Measurements from ENCODE around the gene ARHGEF17. TPM values are rescaled to one million over a fixed set of nuclear protein-coding genes. Genes with fewer than 3 reads are reported as not detected.
"Not testable (repeated sequence)": the region's sequence is repeated elsewhere in the genome, so short reads cannot be mapped to it uniquely, and the experiment has no call there.

Gene ARHGEF17
- total and polyA plus RNA-seq, 4 experiments from 2014 or later = 0.23 TPM; not detected in 3

DNA sequence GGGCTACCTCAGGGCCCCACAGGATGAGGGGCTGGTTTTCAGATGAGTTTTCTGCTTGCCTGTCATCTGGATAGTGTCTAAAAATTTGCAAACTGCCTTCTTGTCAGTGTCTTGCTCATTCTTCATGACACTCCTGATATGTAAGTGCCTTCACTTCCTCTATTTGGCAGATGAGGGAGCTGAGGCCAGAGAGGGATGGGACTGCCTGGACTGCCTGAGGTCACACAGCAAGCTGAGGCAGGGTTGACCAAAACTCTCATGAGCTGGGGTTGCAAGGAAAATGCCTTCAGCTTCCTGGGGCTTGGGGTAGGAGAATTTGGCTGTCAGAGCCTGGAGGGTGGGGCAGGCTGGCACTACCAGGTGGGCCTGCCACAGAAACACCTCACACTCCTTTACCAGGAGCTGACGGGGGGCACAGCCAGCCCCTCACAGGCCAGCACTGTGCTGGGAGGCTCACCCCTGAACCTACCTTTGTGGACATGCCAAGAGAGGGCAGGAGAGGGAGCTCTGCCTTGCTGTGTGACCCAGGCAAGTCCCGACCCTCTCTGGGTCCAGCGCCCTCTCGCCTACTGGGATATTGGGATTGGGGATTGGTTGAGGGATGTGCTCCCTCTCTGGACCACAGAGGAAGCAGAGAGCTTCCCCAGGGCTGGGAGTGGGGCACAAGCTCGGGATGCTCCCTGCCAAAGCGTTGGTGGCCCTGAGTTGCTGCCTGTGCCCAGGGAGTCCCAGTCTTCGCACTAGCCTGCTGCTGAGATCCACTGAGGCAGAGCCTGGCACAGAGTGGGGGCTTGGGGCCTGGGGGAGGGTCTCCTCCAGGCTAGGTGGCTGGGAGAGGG is 37.8 kb upstream of the ARHGEF17 start:
- Mint-ChIP-seq H3K4me3 (no peak overlapping the region), H3K4me1 (no peaks in the 10 kb centered on the region), H3K27ac (no peak overlapping the region), H3K36me3 (no peaks in the 10 kb centered on the region), H3K27me3 (peaks cover 5 to 10% of the 10 kb centered on the region in 2 donors), H3K9me3 (no peaks in the 10 kb centered on the region)
- intact Hi-C loops (cut with micrococcal nuclease) = no loop called here
- CTCF ChIA-PET (ENCODE audit: partially characterized antibody) = interaction anchor here (1.7 kb wide), 1 partner anchor 37 kb away, joined by 4 read pairs; no protein-coding TSS in a partner anchor
- POLR2A ChIA-PET (ENCODE audit: partially characterized antibody) = no interaction called here
- Histone ChIP-seq H3K27ac (ENCODE audit: low read depth, low read length) (no peak overlapping the region), H3K36me3 (ENCODE audit: insufficient read depth, low read length) (no peaks in the 10 kb centered on the region), H3K4me3 (ENCODE audit: low read length in 2 of 2) (no peak overlapping the region), H3K27me3 (ENCODE audit: insufficient read depth, low read length) (no peaks in the 10 kb centered on the region), H3K9me3 (ENCODE audit: control insufficient read depth in 1 of 2, low read length in 2 of 2) (no peaks in the 10 kb centered on the region), H3K4me1 (ENCODE audit: insufficient read depth, low read length) (no peaks in the 10 kb centered on the region)
- no peak for DNase-seq

DNA sequence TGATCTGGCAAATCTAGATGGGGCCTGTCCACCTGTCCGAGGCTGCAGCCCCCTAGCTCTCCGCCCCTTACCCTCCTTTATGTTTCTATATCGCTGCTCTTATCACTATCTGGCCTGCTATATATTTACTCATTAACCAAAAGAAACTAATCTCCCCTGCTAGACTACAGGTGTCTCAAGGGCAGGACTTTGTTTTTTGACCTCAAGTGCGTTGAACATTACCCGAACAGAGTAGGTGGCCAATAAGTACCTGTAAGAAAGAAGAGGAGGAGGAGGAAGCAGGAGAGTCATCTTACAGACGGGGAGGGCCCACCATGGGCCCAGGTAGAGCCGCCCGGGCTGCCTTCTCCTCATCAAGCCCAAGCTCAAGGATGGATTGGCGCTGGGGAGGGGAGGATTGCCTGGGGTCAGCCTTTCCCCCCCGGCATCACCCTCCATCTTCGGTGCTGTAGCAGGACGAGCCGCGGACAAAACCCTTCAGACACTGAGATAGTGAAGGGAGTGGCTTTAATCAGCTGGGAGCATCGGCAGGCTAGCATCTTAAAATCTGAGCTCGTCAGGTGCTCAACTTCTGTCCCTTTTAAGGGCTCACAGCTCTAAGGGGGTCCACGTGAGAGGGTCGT is 37.1 kb upstream of the ARHGEF17 start:
- Mint-ChIP-seq H3K27ac (no peak overlapping the region), H3K27me3 (peaks cover 5 to 8% of the 10 kb centered on the region in 2 donors), H3K4me1 (no peaks in the 10 kb centered on the region), H3K36me3 (no peaks in the 10 kb centered on the region), H3K4me3 (no peak overlapping the region), H3K9me3 (no peaks in the 10 kb centered on the region)
- Histone ChIP-seq H3K36me3 (ENCODE audit: insufficient read depth, low read length) (no peaks in the 10 kb centered on the region), H3K4me3 (ENCODE audit: low read length in 2 of 2) (no peak overlapping the region), H3K27ac (ENCODE audit: low read depth, low read length) (no peak overlapping the region), H3K9me3 (ENCODE audit: control insufficient read depth in 1 of 2, low read length in 2 of 2) (no peaks in the 10 kb centered on the region), H3K27me3 (ENCODE audit: insufficient read depth, low read length) (no peaks in the 10 kb centered on the region), H3K4me1 (ENCODE audit: insufficient read depth, low read length) (no peaks in the 10 kb centered on the region)
- intact Hi-C loops (cut with micrococcal nuclease) = no loop called here
- ChIA-PET CTCF (ENCODE audit: partially characterized antibody) (interaction anchor here (1.7 kb wide), 1 partner anchor 36 kb away, joined by 4 read pairs; no protein-coding TSS in a partner anchor), POLR2A (ENCODE audit: partially characterized antibody) (no interaction called here)
- DNase-seq = no peak

DNA sequence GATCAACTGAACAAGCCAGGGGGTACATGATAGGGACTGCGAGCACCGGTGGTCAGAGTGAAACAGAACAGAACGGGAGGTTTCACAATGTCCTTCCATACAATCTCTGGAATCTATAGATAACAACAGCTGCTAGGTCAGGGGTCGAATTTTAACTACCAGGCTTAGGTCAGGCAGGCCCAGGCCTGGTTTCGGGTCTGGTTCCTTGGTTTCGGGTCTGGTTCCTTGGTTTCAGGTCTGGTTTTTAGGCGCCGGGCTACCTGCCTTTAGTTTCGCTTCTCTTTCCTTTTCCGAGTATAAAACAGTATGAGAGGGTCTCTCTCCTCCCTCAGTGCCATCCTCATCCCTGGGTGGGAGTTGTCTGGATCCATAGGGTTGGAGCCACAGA is 36.6 kb upstream of the ARHGEF17 start:
- intact Hi-C loops (cut with micrococcal nuclease); H3K27me3 Mint-ChIP-seq: not testable (repeated sequence)
- CTCF ChIA-PET (ENCODE audit: partially characterized antibody) = interaction anchor here (1.7 kb wide), 1 partner anchor 35 kb away, joined by 4 read pairs; no protein-coding TSS in a partner anchor

DNA sequence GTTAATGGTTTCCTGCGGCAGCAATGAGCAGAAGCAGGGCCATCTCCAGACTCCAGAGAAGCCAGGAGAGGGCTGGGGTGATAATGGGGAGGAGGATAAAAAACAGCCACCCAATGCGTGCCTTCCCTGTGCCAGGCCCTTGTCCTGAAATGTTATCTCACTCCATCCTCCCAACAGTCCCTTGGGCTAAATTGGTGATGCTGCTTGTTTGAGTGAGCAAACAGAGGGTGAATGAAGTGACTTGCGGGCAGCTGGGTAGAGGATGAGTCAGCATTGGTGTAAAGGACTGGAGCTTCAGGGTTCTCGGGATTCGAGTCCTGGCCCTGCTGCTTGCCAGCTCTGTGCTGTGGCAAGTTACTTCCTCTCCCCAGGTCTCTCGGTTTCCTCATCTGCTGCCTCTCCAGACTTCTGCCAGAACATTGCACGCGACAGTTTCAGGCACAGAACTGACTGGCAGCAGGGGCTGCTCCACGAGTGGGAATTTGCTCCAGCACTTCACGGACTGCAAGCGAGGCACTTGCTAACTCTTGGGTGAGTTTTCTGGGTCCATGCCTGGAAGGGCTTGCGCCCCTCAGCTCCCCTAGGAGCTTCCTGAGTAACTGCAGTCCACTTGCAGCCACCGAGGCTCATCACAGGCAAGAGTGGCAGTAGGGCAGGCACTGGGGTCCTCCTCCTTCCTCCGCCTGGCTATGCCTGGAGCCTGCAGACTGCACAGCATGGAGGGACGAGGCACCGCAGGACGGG is 36.0 kb upstream of the ARHGEF17 start, which contains the start of gene P2RY6:
TSS of gene P2RY6 (plus strand) at position 403 of the 744 bp plus-strand sequence. CDS start 24,181 bp downstream, outside the sequence.
- no peak within 1 kb of the TSS for H3K4me3 ChIP-seq (ENCODE audit: low read length in 2 of 2)
- no peak for DNase-seq
- H3K27ac Mint-ChIP-seq = no peak within 1 kb of the TSS
- no peak within 1 kb of the TSS for H3K27ac ChIP-seq (ENCODE audit: low read depth, low read length)
- ChIA-PET CTCF (ENCODE audit: partially characterized antibody) (no interaction called here), POLR2A (ENCODE audit: partially characterized antibody) (no interaction called here)
- no peaks in the 10 kb centered on the region for H3K9me3 Mint-ChIP-seq
- no peak within 1 kb of the TSS for H3K4me3 Mint-ChIP-seq
- H3K9me3 ChIP-seq (ENCODE audit: control insufficient read depth in 1 of 2, low read length in 2 of 2) = no peaks in the 10 kb centered on the region
- no peaks in the 10 kb centered on the region for H3K4me1 Mint-ChIP-seq
- H3K36me3 ChIP-seq (ENCODE audit: insufficient read depth, low read length) = no peaks in the 10 kb centered on the region
- H3K36me3 Mint-ChIP-seq = no peaks in the 10 kb centered on the region
- H3K4me1 ChIP-seq (ENCODE audit: insufficient read depth, low read length) = no peaks in the 10 kb centered on the region
- H3K27me3 Mint-ChIP-seq = peaks cover 2 to 7% of the 10 kb centered on the region in 2 donors
- intact Hi-C loops (cut with micrococcal nuclease) = no loop called here
- no peaks in the 10 kb centered on the region for H3K27me3 ChIP-seq (ENCODE audit: insufficient read depth, low read length)

More for the DNA sequence above, 36.6 kb upstream of the ARHGEF17 start:
- H3K4me1 Mint-ChIP-seq; H3K9me3 ChIP-seq (ENCODE audit: control insufficient read depth in 1 of 2, low read length in 2 of 2); H3K4me1 ChIP-seq (ENCODE audit: insufficient read depth, low read length); H3K36me3 ChIP-seq (ENCODE audit: insufficient read depth, low read length); H3K9me3 Mint-ChIP-seq; H3K36me3 Mint-ChIP-seq; POLR2A ChIA-PET (ENCODE audit: partially characterized antibody); DNase-seq; H3K4me3 ChIP-seq (ENCODE audit: low read length in 2 of 2); H3K27ac ChIP-seq (ENCODE audit: low read depth, low read length); H3K27ac Mint-ChIP-seq; H3K27me3 ChIP-seq (ENCODE audit: insufficient read depth, low read length); H3K4me3 Mint-ChIP-seq: not testable (repeated sequence)

DNA sequence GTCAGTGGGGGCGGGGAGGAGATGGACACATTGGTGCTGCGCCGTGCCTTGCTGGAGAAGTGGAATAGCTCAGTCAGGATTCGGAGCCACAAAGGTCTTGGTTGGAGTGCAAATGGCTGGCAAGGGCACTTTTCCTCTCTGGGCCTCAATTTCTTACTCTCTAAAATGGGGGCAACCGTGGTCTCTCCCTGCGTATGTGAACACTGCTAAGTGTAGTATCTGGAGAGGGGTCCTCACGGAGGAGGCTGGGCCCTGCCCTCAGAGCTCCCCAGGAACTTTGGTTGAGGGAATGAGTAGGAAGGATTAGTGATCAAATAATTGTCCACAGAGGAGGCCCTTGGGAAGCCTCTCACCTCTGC is 35.4 kb upstream of the ARHGEF17 start:
- CTCF ChIA-PET (ENCODE audit: partially characterized antibody) = no interaction called here
- Histone ChIP-seq H3K9me3 (ENCODE audit: control insufficient read depth in 1 of 2, low read length in 2 of 2) (no peaks in the 10 kb centered on the region), H3K27me3 (ENCODE audit: insufficient read depth, low read length) (no peaks in the 10 kb centered on the region), H3K4me3 (ENCODE audit: low read length in 2 of 2) (no peak overlapping the region), H3K4me1 (ENCODE audit: insufficient read depth, low read length) (no peaks in the 10 kb centered on the region), H3K36me3 (ENCODE audit: insufficient read depth, low read length) (no peaks in the 10 kb centered on the region), H3K27ac (ENCODE audit: low read depth, low read length) (no peak overlapping the region)
- no peaks in the 10 kb centered on the region for H3K9me3 Mint-ChIP-seq
- DNase-seq = no peak
- no peak overlapping the region for H3K27ac Mint-ChIP-seq
- no peak overlapping the region for H3K4me3 Mint-ChIP-seq
- peaks cover 2 to 7% of the 10 kb centered on the region in 2 donors for H3K27me3 Mint-ChIP-seq
- intact Hi-C loops (cut with micrococcal nuclease) = no loop called here
- H3K36me3 Mint-ChIP-seq = no peaks in the 10 kb centered on the region
- POLR2A ChIA-PET (ENCODE audit: partially characterized antibody) = no interaction called here
- no peaks in the 10 kb centered on the region for H3K4me1 Mint-ChIP-seq

DNA sequence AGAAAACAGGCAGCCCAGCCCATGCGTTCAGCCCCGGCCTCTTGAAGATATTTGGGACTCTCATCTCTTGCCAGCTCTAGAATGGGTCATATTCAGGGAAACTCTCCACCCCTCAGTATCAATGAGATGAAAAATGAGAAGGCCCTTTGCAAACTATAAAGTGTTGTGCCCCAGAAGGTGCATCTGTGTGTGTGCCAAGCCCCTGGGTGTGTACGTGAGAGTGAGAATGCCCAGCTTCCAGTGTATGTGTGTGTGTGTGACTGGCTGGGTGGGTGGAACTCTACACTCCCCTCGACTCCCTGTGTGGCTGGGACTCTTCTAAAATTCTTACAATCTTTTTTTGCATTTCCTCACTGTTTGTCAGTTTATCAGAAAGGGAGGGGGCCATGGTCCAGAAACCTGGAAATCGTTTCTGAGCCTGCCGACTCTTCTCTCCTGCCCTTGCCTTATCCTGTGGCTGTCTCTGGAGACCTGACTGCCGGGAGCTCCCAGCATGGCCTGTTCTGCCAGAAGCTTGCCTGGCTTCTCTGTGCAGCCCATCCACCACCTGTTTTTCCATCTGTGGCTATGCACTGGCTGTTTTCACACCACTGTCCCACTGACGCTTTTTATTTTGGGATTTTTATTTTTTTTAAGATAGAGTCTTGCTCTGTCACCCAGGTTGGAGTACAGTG is 34.7 kb upstream of the ARHGEF17 start:
- Histone ChIP-seq H3K4me1 (ENCODE audit: insufficient read depth, low read length) (no peaks in the 10 kb centered on the region), H3K27me3 (ENCODE audit: insufficient read depth, low read length) (no peaks in the 10 kb centered on the region), H3K36me3 (ENCODE audit: insufficient read depth, low read length) (no peaks in the 10 kb centered on the region), H3K27ac (ENCODE audit: low read depth, low read length) (no peak overlapping the region), H3K4me3 (ENCODE audit: low read length in 2 of 2) (no peak overlapping the region), H3K9me3 (ENCODE audit: control insufficient read depth in 1 of 2, low read length in 2 of 2) (no peaks in the 10 kb centered on the region)
- intact Hi-C loops (cut with micrococcal nuclease) = no loop called here
- POLR2A ChIA-PET (ENCODE audit: partially characterized antibody) = no interaction called here
- Mint-ChIP-seq H3K27ac (no peak overlapping the region), H3K4me1 (no peaks in the 10 kb centered on the region), H3K4me3 (no peak overlapping the region), H3K36me3 (no peaks in the 10 kb centered on the region), H3K27me3 (peaks cover 2 to 4% of the 10 kb centered on the region in 2 donors), H3K9me3 (no peaks in the 10 kb centered on the region)
- CTCF ChIA-PET (ENCODE audit: partially characterized antibody) = no interaction called here
- DNase-seq = no peak

DNA sequence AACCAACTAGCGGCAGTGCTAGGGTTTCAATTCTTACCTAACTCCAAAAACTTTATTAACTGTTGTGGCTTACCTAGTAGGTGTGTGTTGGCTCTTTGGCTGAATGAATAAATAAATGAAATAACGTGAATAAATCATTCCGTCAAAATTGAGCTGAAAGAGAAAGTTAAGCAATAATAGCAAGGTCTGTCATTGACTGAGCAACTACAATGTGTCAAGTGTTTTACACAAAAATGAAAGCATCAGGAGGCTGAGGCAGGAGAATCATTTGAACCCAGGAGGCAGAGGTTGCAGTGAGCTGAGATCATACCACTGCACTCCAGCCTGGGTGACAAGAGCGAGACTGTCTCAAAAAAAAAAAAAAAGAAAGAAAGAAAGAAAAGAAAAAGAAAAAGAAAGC is 33.9 kb upstream of the ARHGEF17 start:
- H3K4me1 Mint-ChIP-seq; H3K27ac Mint-ChIP-seq; H3K27me3 Mint-ChIP-seq; H3K4me3 ChIP-seq (ENCODE audit: low read length in 2 of 2); intact Hi-C loops (cut with micrococcal nuclease); DNase-seq; H3K36me3 Mint-ChIP-seq; H3K4me1 ChIP-seq (ENCODE audit: insufficient read depth, low read length); H3K36me3 ChIP-seq (ENCODE audit: insufficient read depth, low read length); CTCF ChIA-PET (ENCODE audit: partially characterized antibody); H3K9me3 ChIP-seq (ENCODE audit: control insufficient read depth in 1 of 2, low read length in 2 of 2); H3K27ac ChIP-seq (ENCODE audit: low read depth, low read length); H3K9me3 Mint-ChIP-seq; H3K4me3 Mint-ChIP-seq; POLR2A ChIA-PET (ENCODE audit: partially characterized antibody); H3K27me3 ChIP-seq (ENCODE audit: insufficient read depth, low read length): not testable (repeated sequence)
